GM19238 (cell line): ENCODE results near the gene SHROOM1.
A peak's percentile ranks its signal among the peaks of the same experiment; 100 is the strongest.

Source experiments
- DNase-seq: peaks from one replicate; pipeline ENCODE4 v3.0.0; 2011; ENCODE audit warnings: low spot score; ENCODE audit not compliant: insufficient read length

The SHROOM1 gene

DNA sequence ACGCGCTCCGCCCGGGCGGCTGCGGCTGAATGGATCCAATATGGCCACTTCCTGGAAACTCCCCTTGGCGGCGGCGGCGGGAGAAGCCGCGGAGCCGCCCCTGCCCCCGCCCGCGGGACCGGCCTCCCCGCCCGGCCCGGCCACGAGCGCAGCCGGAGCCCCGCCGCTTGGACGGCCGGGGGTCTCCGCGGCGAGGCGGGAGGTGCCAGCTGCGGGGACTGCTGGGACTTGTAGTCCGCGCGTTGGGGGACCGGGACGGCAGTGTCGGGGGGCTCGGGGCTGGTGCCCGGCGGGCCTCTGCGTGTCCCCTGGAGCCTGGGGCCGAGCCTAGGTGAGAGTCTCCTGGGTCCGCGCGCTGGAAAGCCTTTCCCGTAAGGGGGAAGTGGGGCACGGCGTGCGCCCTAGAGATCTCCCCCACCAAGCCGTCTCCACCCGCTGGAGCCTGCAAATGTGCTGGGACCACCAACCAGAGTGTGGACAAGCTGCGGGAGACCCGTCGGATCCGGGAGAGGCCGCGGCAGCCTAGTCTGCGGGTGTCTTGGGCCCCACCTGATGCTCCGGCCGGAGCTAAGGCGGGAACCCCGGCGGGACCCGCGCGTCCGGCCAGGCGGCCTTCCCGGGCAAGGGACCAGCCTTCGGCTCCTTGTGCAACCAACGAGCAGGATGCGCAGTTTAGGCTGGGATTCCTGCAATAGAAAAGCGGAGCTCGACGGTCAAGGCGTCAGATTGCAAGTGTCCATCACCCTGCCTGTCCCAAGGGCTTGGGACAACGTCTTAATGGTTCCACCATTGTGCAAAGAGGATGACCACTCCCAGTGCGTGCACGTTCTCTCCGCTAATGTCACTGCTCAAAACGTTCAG lies 53.0 kb downstream of the SHROOM1 start, which contains the start of gene SEPTIN8:
Gene SEPTIN8, minus strand, starts transcription at position 31 of the 861 bp plus-strand sequence. CDS start 102 bp downstream, outside the sequence.
- DNase-seq, result peak; percentile 76

DNA sequence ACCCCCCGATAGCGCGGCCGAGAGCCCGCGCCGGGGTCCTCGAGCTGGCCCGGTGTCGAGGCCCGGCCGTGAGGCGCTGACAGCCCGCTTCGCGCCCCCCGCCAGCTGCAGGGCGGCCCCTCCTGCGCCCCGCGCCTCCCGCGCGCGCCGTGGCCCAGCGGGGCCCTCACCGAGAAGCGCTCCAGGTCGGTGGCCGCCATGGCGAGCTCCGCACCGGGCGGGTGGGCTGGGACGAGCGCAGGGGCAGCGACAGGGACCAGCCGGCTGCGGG lies 53.6 kb downstream of the SHROOM1 start:
- no peak for DNase-seq

DNA sequence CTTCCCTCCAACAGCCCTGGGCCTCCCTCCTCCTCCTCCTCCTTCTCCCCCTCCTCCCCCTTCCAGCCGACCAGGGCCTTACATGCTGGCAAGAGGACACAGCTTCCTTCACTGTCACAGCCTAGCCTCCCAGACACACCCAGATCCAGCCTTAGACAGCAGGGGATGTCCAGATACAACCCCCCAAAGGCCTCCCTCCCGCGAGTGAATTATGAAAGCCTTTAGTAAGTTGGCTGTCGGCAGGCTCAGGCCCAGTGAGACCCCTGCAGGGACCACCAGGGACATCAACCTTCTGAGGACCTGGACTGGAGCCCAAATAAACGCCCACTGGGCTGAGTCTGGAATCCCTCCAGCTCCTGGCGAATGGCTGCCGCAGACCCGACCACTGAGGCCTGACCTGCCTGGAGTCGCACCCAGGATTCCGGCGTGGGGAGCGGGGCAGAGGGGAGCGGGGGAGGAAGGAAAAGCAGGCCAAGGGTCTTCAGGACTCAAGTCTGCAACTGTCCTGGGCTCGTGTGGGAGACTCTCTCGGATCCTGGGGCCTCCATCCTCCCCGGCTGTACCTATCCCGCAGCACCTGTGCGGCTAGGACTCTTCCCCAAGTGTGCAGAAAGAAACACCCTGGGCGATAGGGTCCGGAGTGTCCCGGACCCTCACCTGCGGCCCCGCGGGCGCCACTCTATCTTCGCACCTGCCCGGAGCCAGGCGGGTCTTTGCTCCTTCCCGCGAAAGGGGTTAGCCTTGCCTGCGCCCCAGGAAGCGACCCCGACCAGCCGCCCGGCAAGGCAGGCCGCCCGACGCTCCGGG lies 54.1 kb downstream of the SHROOM1 start:
- peak; percentile 28 for DNase-seq

DNA sequence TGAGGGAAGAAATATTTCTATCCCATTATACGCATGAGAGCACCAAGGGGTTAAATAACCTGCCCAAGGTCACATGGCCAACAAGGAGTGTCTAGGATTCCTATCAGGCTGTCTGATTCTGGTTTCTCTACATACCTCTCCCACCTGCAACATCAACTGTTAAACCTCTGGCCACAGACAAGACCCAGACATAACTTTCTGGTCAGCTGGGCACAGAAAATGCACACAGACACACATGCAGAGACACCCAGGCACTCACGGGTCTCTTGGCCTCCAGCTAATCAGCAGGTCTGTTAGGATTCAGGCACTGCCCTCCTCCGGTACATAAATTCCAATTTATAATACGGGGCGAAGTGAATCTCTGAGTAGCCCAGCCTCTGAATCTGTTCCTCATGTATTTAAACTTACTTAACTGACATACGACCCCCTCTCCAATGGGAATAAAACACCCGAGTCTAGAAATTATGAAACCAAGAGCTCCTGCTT lies 54.9 kb downstream of the SHROOM1 start:
- DNase-seq, result no peak

DNA sequence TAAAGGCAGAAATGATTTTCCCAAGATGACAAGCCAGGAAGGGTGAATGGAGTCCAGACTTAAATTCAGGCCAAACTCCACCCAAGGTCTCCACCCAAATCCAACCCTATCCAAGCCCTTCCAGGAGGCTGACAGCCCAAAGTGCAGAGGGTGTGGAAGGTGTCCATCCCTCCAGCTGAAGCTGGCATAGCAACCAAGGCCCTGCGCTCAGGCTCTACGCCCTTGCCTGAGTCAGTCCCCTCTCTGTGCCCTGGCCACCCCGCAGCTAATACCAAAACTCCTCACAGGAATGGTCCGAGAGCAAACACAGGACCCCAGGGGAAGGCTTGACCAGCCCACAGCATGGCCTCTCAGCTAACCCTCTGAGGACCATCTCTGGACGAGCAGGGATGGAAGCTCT lies 55.6 kb downstream of the SHROOM1 start:
- DNase-seq, result no peak

DNA sequence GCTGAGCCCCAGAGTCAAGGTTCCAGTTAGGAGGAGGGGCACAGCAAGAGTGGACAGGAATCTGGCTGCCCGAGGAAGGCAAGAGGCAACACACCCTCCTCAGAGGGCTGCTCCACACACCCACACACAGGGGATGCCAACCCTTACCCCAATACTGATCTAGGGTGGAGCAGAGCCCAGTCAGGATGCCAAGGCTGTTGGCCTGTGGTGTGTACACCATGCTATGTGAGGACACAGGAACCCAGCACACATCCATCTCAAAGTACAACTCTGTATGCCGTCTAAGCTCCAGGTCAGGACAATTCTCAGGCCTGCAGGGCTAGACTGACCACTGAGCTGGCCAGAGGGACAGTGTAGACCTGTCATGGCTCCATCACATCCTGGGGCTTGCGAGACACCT lies 56.0 kb downstream of the SHROOM1 start:
- no peak for DNase-seq

DNA sequence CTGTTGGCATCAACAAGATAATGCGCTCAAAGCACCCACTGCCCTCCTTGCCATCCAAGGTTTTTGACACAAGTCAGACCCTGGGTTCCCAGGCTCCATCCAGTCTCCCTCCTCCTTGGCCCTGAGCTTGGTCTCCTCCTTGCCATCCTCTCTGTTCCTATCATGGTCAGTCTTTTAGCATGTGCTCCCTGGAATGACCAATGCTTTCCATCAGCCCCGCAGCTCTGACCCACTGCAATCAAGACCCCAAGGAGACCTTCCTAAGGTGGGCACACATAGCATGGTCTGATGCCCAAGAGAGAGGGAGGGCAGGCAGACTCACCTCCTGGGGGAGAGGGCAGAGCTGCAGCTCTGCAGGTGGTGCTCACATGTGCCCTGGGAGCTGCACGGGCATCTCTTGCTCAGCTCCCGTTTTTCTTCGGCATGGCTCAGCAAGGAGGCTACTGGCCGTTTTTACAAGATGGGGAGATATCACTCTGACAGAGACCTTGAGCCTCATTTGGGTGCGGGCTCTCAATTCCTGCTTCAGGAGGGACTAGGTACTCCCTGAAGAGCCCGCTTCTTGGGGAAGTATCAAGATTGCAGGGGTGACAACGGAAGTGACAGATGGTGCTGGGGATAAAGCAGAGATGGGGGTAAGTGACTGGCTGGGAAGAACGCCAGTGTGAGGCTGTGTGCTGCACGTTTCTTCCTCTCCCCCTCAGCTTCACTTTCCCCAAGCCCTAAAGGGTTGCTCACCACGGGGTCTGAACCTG lies 56.7 kb downstream of the SHROOM1 start:
- no peak for DNase-seq

DNA sequence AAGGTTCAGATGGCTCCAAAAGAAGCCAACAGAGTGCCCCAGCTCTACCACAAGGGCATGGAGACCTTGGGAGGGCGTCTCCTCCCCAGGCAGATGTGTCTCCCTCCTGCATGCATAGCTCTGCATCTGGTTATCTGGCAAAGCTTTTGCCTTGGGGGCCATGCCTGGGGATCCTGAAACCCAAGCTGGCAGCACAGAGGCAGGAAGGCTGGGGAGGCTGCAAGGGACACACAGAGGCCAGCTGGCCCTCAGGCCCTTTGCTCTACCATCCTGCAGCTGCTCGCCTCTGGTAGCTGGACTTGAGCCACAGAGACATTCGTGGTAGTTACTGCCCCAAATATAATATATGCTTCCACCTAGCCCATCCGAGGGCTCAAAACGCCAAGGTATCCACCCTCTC lies 57.3 kb downstream of the SHROOM1 start:
- DNase-seq, result no peak

DNA sequence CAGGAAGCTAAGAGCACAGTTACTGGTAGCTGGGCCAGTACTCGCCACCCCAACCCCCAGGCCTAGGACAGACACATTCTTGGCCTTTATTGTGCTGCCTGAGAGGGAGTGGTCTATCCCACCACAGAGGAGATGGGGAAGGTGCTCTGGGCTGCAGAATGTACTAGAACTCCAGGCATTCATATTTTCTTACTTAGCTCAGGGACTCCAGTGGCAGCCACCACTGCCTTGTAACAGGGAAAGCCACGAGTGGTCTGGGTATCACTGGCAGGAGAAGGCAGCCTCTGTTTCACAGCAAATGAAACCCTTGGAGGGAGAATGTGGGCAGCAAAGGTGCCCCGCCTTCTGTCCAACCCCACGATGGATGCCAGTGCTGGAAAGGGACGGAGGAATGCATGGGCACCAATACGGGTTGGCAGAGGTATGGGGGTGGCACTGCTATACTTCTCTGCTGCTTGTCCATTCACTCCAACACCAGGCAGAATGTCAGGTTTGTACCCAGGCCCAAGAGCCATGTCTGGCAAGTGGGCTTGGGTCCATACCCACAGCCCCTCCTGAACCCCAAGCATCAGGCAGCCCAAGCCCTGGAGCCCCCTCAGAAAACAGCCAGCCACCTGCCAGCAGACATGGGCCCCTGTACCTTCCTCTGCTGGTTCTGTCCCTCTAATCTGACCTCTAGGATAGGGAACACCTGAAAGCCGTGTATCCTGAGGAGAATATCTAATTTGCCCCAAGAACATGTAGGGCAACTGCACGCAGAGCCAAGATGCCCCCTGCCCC lies 58.0 kb downstream of the SHROOM1 start:
- no peak for DNase-seq
